Gastrocnemius medialis (tissue), 4 donors: ENCODE measurements around the gene MRGPRG. TPM values are rescaled to one million over a fixed set of nuclear protein-coding genes. Genes with fewer than 3 reads are reported as not detected.

Source experiments
- ATAC-seq, 2 donors: fragments of 150-250 bp; one replicate each; pipeline ENCODE4 v1.9.1; 2016
- DNase-seq, 2 donors: peaks; one replicate each; pipeline ENCODE4 v3.0.0-alpha.2; 2019
- H3K27ac ChIP-seq, 4 donors: fragments of 200-600 bp; sonication (generic); 1 replicate in 1 of 4; 2 replicates in 3 of 4; pipeline ENCODE4 v1.5.1; 2016 to 2018; ENCODE audit warnings: mild to moderate bottlenecking in 2 of 4, moderate library complexity in 1 of 4
- H3K27me3 ChIP-seq, 3 donors: fragments of 200-600 bp; sonication (generic) in 2 of 3; 1 replicate in 1 of 3; 2 replicates in 2 of 3; pipeline versions ENCODE4 v1.5.1 to v1.6.0; 2016 to 2019; ENCODE audit warnings: mild to moderate bottlenecking in 1 of 3, moderate library complexity in 1 of 3
- H3K36me3 ChIP-seq, 2 donors: fragments of 200-600 bp; sonication (generic) in 1 of 2; one replicate each; pipeline ENCODE4 v1.5.1; 2017 to 2018
- H3K4me1 ChIP-seq, 2 donors: fragments of 200-600 bp; sonication (generic) in 1 of 2; one replicate each; pipeline ENCODE4 v1.5.1; 2016 to 2017; ENCODE audit warnings: mild to moderate bottlenecking in 2 of 2
- H3K4me3 ChIP-seq, 4 donors: fragments of 200-600 bp; sonication (generic) in 3 of 4; 1 replicate in 1 of 4; 2 replicates in 3 of 4; pipeline ENCODE4 v1.5.1; 2016 to 2019; ENCODE audit warnings: mild to moderate bottlenecking in 2 of 4
- H3K9me3 ChIP-seq, 3 donors: fragments of 200-600 bp; sonication (generic) in 2 of 3; 1 replicate in 1 of 3; 2 replicates in 2 of 3; pipeline ENCODE4 v1.5.1; 2016 to 2019
- POLR2A ChIP-seq, 2 donors: fragments of 450-650 bp; IDR thresholded peaks; one replicate each; pipeline ENCODE4 v1.6.1; 2017; ENCODE audit warnings: antibody characterized with exemption in 2 of 2, mild to moderate bottlenecking in 2 of 2, moderate library complexity in 2 of 2
- in situ Hi-C, 4 donors: fragments of 200-750 bp; cut with MboI; loops; one replicate each; pipeline versions ENCODE4 v1.15.0 to v1.8.0; 2017; ENCODE audit warnings: low sequenced_read_pairs in 4 of 4
- intact Hi-C: fragments of 100-400 bp; cut with DNase I; formaldehyde crosslinking; loops from one replicate; pipeline ENCODE4 v1.15.1; 2023; ENCODE audit warnings: low total_unique reads
- total RNA-seq, 4 donors: library from RNA; depleted of rRNA; stranded (reverse); fragments of >200 nt; gene quantifications; one replicate each; pipeline versions ENCODE4 v1.1.0 to v1.2.3, GENCODE V29; 2016
- TF ChIP-seq, protein P1 (sequence below), 5 experiments: fragments of 450-650 bp in 3 of 5; fragments of 200-600 bp in 2 of 5; sonication (generic) in 2 of 5; IDR thresholded peaks in 4 of 5; conservative IDR thresholded peaks in 1 of 5; 1 replicate in 4 of 5; 2 replicates in 1 of 5; pipeline ENCODE4 v1.5.1; 2016 to 2019; ENCODE audit warnings: antibody characterized with exemption in 5 of 5, mild to moderate bottlenecking in 3 of 5, moderate library complexity in 3 of 5

MRGPRG gene
- total RNA-seq, 4 donors from 2014 or later, result not detected

DNA sequence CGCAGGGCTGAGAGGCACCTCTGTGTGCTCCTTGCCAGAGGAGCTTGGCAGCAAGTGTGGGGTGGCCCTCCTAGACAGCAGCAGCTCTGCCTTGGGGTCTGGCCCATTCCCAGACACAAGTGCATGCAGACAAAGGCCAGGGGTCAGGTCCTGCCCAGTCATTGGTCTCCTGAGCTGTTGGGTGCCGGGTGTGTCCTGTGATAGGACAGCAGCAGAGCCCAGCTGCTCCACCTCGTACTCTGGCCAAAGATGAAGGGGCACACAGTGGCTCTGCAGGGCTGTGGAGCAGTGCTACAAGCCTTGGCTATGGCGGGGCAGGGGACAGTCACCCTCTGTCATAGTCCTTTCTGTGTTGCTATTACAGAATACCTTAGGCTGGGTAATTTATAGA, 36.2 kb downstream of the MRGPRG start:
- no peaks in the 10 kb centered on the region for H3K4me1 ChIP-seq
- no peak for DNase-seq
- TF ChIP-seq, protein P1, sequence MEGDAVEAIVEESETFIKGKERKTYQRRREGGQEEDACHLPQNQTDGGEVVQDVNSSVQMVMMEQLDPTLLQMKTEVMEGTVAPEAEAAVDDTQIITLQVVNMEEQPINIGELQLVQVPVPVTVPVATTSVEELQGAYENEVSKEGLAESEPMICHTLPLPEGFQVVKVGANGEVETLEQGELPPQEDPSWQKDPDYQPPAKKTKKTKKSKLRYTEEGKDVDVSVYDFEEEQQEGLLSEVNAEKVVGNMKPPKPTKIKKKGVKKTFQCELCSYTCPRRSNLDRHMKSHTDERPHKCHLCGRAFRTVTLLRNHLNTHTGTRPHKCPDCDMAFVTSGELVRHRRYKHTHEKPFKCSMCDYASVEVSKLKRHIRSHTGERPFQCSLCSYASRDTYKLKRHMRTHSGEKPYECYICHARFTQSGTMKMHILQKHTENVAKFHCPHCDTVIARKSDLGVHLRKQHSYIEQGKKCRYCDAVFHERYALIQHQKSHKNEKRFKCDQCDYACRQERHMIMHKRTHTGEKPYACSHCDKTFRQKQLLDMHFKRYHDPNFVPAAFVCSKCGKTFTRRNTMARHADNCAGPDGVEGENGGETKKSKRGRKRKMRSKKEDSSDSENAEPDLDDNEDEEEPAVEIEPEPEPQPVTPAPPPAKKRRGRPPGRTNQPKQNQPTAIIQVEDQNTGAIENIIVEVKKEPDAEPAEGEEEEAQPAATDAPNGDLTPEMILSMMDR (IDR thresholded peaks at IDR 0.05 in 4 of 5, conservative IDR thresholded peaks at IDR 0.05 in 1 of 5), result no peak
- TF ChIP-seq POLR2A (IDR thresholded peaks at IDR 0.05), result no peak
- intact Hi-C loops, result no loop called here
- no peaks in the 10 kb centered on the region for H3K36me3 ChIP-seq
- H3K4me3 ChIP-seq, result no peak overlapping the region
- H3K27me3 ChIP-seq, result no peaks in the 10 kb centered on the region
- H3K27ac ChIP-seq, result no peak overlapping the region
- in situ Hi-C loops, result no loop called here
- no peak for ATAC-seq
- no peaks in the 10 kb centered on the region for H3K9me3 ChIP-seq

DNA sequence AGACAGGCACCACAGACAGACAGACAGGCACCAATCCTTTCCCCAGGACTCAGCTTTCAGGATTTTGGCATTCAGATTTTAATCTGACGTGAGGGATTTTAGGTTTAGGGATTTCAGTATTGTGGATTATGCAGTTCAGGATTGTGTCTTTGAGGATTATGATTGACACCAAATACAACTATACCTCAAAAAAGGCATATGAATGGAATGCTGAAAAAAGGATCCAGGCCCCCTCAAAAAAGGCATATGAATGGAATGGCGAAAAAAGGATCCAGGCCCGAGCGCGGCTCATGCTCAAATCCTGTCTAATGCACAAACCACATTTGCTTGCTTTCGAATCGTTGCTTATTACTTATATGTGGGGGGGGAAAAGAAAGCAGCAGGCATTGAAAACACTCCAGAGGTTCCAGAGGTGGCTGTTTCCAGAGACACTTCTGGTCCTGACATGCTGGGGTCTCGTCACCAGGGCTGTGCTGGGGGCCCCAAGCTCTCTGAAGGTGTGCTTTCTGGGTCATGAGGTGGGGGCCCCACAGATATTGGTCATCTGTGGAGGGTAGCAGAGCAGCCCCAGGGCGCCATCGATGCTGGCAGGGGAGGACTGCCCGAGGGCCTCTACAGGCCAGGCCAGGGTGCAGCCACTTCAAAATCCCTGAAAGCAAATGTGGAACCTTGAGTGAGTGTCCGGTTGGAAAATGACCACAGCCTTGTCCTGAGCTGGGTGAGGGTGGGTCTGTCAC, 36.7 kb downstream of the MRGPRG start:
- no peak for ATAC-seq
- H3K27ac ChIP-seq, result no peak overlapping the region
- H3K36me3 ChIP-seq, result no peaks in the 10 kb centered on the region
- H3K4me1 ChIP-seq, result no peaks in the 10 kb centered on the region
- no peak for DNase-seq
- H3K4me3 ChIP-seq, result no peak overlapping the region
- no peaks in the 10 kb centered on the region for H3K27me3 ChIP-seq
- intact Hi-C loops, result no loop called here
- TF ChIP-seq, protein P1 (IDR thresholded peaks at IDR 0.05 in 4 of 5, conservative IDR thresholded peaks at IDR 0.05 in 1 of 5), result no peak
- no peak for TF ChIP-seq POLR2A (IDR thresholded peaks at IDR 0.05)
- H3K9me3 ChIP-seq, result no peaks in the 10 kb centered on the region
- in situ Hi-C loops, result no loop called here

DNA sequence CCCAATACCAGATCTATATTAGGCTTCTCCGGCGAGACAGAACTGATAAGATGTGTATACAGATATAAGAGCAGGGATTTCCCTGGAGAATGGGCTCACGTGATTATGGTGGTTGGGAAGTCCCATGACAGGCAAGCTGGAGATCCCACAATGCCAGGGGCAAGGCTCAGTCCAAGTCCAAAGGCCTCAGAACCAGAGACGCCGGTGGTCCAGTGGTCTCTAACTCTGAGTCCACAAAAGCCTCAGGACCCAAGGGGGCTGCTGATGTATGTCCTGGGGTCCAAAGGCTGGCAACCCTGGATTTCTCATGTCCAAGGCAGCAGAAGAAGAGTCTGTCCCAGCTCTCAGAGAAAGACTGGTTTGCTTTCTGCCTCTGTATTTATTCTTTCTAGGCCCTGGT, 37.7 kb downstream of the MRGPRG start:
- H3K9me3 ChIP-seq, result no peaks in the 10 kb centered on the region
- in situ Hi-C loops (no loop called here), intact Hi-C loops (no loop called here)
- ATAC-seq (no peak), DNase-seq (no peak)
- H3K4me1 ChIP-seq, result no peaks in the 10 kb centered on the region
- TF ChIP-seq POLR2A (IDR thresholded peaks at IDR 0.05), result no peak
- TF ChIP-seq, protein P1 (IDR thresholded peaks at IDR 0.05 in 4 of 5, conservative IDR thresholded peaks at IDR 0.05 in 1 of 5), result no peak
- no peak overlapping the region for H3K4me3 ChIP-seq
- H3K27ac ChIP-seq, result no peak overlapping the region
- H3K36me3 ChIP-seq, result no peaks in the 10 kb centered on the region
- no peaks in the 10 kb centered on the region for H3K27me3 ChIP-seq

DNA sequence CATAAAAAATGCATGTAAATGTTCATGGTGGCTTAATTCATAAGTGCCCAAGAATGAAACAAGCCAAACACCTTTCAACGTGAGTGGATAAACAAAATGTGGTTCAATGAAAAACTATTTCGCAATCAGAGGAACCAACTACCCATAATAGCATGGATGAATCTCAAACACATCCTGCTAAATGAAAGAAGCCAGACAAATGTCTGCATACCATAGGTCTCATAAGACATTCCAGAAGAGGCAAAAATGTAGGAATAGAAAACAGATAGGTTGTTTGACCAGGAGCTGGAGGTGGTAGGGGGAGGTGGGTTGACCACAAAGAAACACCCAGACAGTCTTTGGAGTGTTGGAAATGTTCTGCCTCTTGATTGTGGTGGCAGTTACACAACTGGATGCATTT, 40.3 kb downstream of the MRGPRG start:
- Histone ChIP-seq H3K9me3 (no peaks in the 10 kb centered on the region), H3K4me1 (no peaks in the 10 kb centered on the region), H3K36me3 (no peaks in the 10 kb centered on the region), H3K27me3 (no peaks in the 10 kb centered on the region), H3K27ac (no peak overlapping the region), H3K4me3 (no peak overlapping the region)
- no peak for ATAC-seq
- TF ChIP-seq, protein P1 (IDR thresholded peaks at IDR 0.05 in 4 of 5, conservative IDR thresholded peaks at IDR 0.05 in 1 of 5), result no peak
- TF ChIP-seq POLR2A (IDR thresholded peaks at IDR 0.05), result no peak
- in situ Hi-C loops, result no loop called here
- DNase-seq, result no peak
- intact Hi-C loops, result no loop called here

DNA sequence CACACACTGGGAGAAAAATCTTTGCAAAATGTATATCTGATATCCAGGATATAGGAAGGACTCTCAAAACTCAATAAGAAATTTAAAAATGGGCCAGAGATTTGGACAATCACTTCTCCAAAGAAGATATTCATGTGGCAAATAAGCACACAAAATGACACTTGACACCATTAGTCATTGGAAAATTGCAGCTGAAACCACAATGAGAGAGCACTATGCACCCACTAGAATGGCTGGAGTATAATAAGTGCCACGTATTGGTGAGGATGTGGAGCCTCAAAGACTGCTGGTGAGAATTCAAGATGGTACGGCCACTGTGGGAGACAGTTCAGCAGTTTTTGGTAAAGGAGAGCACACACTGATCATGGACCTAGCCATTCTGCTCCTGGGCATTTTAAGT, 40.7 kb downstream of the MRGPRG start:
- no peak for DNase-seq
- intact Hi-C loops, result no loop called here
- in situ Hi-C loops, result no loop called here

More for the DNA sequence above, 40.7 kb downstream of the MRGPRG start:
- H3K9me3 ChIP-seq, result no peaks in the 10 kb centered on the region
- H3K36me3 ChIP-seq, result no peaks in the 10 kb centered on the region
- H3K27me3 ChIP-seq, result no peaks in the 10 kb centered on the region
- H3K4me3 ChIP-seq, result no peak overlapping the region
- TF ChIP-seq, protein P1 (IDR thresholded peaks at IDR 0.05 in 4 of 5, conservative IDR thresholded peaks at IDR 0.05 in 1 of 5), result no peak
- no peak for TF ChIP-seq POLR2A (IDR thresholded peaks at IDR 0.05)
- ATAC-seq, result no peak
- H3K4me1 ChIP-seq, result no peaks in the 10 kb centered on the region
- no peak overlapping the region for H3K27ac ChIP-seq
